PFSK-1 (cell line): ENCODE results near the gene ZNF672.

Experiments used
- FOXP2 ChIP-seq: optimal IDR thresholded peaks from 2 replicates; pipeline ENCODE3; 2011; ENCODE audit warnings: borderline replicate concordance, control low read depth, inconsistent platforms; ENCODE audit not compliant: insufficient read depth; ENCODE audit errors: extremely low read length, extremely low read depth
- POLR2AphosphoS5 ChIP-seq: IDR thresholded peaks from 2 replicates; pipeline ENCODE4 v1.6.1; 2012; ENCODE audit warnings: low read depth, mild to moderate bottlenecking, control low read depth, low read length, moderate library complexity
- REST ChIP-seq, 2 experiments: IDR thresholded peaks; 2 replicates each; pipeline versions ENCODE4 v1.6.1 to v1.8.0; 2011 to 2012; ENCODE audit warnings: low read depth in 2 of 2, low read length in 2 of 2, control low read depth in 1 of 2, inconsistent platforms in 1 of 2, mild to moderate bottlenecking in 1 of 2, moderate library complexity in 1 of 2; ENCODE audit not compliant: insufficient read depth in 1 of 2
- SIN3A ChIP-seq: IDR thresholded peaks from 2 replicates; pipeline ENCODE4 v1.6.1; 2012; ENCODE audit warnings: mild to moderate bottlenecking, low read length, moderate library complexity, borderline replicate concordance; ENCODE audit not compliant: insufficient read depth
- TAF1 ChIP-seq: IDR thresholded peaks from 2 replicates; pipeline ENCODE4 v1.6.1; 2012; ENCODE audit warnings: low read length, control low read depth, borderline replicate concordance; ENCODE audit not compliant: insufficient read depth

Gene ZNF672

GRCh38 chr1:248873409-248873992 is 35.5 kb downstream of the ZNF672 start:
- TF ChIP-seq TAF1 = no peak
- TF ChIP-seq FOXP2 = peak; percentile 15

DNA sequence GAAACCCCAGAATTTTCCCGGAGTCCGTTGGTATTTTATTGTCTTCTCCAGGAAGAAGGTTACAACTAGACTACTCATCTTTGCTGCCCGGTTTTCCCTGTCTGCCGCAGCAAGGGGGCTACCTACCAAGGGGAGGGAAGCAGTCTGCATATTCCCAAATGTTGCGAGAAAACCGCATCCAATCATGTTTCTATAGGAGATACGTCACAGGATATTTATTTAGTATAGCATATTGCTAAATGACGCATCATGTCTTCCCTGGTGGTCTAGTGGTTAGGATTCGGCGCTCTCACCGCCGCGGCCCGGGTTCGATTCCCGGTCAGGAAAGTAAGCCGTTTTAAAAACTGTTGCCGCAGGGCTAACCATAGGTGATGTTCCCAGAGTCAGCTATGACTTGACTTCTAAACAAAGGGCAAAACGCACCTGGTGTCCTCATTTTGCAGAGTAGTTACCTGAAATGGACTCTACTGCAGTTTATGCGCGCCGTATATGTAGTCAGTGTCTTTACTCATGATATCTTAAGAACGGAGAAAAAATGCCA is 36.0 kb downstream of the ZNF672 start:
- TF ChIP-seq SIN3A (0 out of 2 replicates have a peak, but pooled peaks have one; percentile 23), REST (IDR thresholded peaks at IDR 0.05; ENCODE audit: insufficient read depth in 1 of 2, low read depth in 2 of 2, low read length in 2 of 2) (no peak)

GRCh38 chr1:248881261-248881660 is 43.2 kb downstream of the ZNF672 start:
- no peak for TF ChIP-seq SIN3A
- TF ChIP-seq REST (IDR thresholded peaks at IDR 0.05; ENCODE audit: insufficient read depth in 1 of 2, low read depth in 2 of 2, low read length in 2 of 2) = no peak
- TF ChIP-seq FOXP2 = no peak
- no peak for TF ChIP-seq TAF1
- TF ChIP-seq POLR2AphosphoS5 = no peak

DNA sequence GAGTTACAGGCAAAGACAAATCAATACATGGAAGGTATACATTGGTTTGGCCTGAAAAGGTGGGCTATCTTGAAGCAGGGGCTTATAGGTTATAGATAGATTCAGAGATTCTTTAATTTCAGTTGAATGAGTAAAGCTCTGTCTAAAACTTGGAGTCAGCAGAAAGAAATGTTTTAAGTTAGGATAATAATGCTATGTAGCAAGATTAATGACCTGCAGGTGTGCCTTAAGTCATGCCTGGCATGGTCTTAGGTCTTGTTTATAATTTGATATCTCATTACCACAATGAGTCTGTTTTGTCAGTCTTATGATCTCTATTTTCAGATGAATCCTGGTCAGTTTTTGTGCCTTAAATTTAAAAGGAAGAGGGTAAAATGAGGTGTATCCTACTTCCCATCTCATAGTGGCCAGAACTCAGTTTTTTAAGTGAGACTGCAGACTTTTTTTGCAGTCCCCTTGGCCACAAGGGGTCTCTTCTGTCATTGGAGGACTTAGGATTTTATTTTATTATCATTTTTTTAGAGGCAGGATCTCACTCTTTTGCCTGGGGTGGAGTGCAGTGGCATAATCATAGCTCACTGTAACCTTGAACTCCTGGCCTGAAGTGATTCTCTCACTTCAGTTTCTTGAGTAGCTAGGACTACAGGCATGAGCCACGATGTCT is 46.7 kb downstream of the ZNF672 start:
- no peak for TF ChIP-seq SIN3A

GRCh38 chr1:248885646-248886045 is 47.6 kb downstream of the ZNF672 start:
- no peak for TF ChIP-seq FOXP2
- no peak for TF ChIP-seq TAF1
- no peak for TF ChIP-seq SIN3A
- no peak for TF ChIP-seq REST (IDR thresholded peaks at IDR 0.05; ENCODE audit: insufficient read depth in 1 of 2, low read depth in 2 of 2, low read length in 2 of 2)
- TF ChIP-seq POLR2AphosphoS5 = no peak

GRCh38 chr1:248886237-248886895 is 48.3 kb downstream of the ZNF672 start:
- TF ChIP-seq REST (IDR thresholded peaks at IDR 0.05; ENCODE audit: insufficient read depth in 1 of 2, low read depth in 2 of 2, low read length in 2 of 2) (no peak), TAF1 (no peak), POLR2AphosphoS5 (no peak)
